GM12891 (cell line): ENCODE data around the gene CROCC2.

Source experiments
- PAX5 ChIP-seq: IDR thresholded peaks from 2 replicates; pipeline ENCODE4 v1.6.1; 2011; ENCODE audit warnings: low read length, moderate library complexity, mild to moderate bottlenecking; ENCODE audit not compliant: insufficient read depth, severe bottlenecking
- POLR2A ChIP-seq: IDR thresholded peaks from 2 replicates; pipeline ENCODE4 v1.6.1; 2011; ENCODE audit warnings: low read depth, low read length, control low read depth
- POLR2AphosphoS5 ChIP-seq: IDR thresholded peaks from 2 replicates; pipeline ENCODE4 v1.6.1; 2011; ENCODE audit warnings: low read depth, low read length, control low read depth
- POU2F2 ChIP-seq: IDR thresholded peaks from 2 replicates; pipeline ENCODE4 v1.6.1; 2011; ENCODE audit warnings: low read depth, mild to moderate bottlenecking, control low read depth, low read length, moderate library complexity
- SPI1 ChIP-seq: IDR thresholded peaks from 2 replicates; pipeline ENCODE4 v1.6.1; 2011; ENCODE audit warnings: low read depth, low read length, control low read depth
- TAF1 ChIP-seq: IDR thresholded peaks from 2 replicates; pipeline ENCODE4 v1.6.1; 2011; ENCODE audit warnings: low read depth, low read length, control low read depth

DNA sequence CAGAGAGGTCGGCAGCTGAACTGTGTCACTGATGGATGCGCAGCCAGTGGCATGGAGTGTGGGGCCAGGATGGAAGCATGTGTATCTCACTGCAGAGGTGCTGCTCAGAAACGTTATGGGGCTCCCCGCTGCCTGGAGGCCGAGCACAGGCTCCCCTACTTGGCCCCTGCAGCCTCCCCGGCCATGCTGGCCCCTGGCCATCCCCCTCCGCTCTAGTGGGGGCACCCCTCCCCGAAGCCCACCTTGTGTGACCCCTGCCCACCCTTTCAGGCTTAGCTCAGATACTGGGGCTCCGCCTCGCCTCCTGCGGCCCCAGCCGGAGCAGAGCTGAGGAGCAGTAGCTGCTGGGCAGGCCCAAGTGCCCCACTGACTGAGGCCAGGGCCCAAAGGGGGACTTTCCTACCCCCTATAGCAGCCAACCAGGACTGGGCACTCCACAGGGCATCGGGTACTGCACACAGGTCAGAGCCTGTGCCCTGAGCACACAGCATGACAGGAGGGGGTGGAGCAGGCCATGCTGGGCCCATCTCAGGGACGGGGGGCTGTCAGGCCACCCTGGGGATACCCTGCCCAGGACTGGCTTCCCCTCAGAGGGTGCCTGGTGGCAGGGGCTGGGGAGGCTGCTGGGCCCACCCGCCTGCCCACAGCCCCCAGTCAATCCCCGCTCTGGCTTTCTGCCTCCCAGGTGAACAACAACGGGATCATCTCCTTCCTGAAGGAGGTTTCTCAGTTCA is 123.6 kb downstream of the CROCC2 start:
- TF ChIP-seq TAF1 (no peak), POLR2A (no peak), POLR2AphosphoS5 (no peak), PAX5 (no peak), SPI1 (no peak), POU2F2 (no peak)
